Measurements from ENCODE around the gene ANGPTL5.
"Not testable (repeated sequence)": the region's sequence is repeated elsewhere in the genome, so short reads cannot be mapped to it uniquely, and the experiment has no call there.

GRCh38 chr11:101852260-101852659 lies 64.1 kb downstream of the ANGPTL5 start:
- not testable (repeated sequence) for TF ChIP-seq CTCF, POLR2A (IDR thresholded peaks at IDR 0.05)
